ENCODE measurements around the gene CLIP2. TPM values are rescaled to one million over a fixed set of nuclear protein-coding genes. Genes with fewer than 3 reads are reported as not detected.

Gene CLIP2
- polyA plus RNA-seq, 1 donor from 2014 or later, result 25.7 TPM

DNA sequence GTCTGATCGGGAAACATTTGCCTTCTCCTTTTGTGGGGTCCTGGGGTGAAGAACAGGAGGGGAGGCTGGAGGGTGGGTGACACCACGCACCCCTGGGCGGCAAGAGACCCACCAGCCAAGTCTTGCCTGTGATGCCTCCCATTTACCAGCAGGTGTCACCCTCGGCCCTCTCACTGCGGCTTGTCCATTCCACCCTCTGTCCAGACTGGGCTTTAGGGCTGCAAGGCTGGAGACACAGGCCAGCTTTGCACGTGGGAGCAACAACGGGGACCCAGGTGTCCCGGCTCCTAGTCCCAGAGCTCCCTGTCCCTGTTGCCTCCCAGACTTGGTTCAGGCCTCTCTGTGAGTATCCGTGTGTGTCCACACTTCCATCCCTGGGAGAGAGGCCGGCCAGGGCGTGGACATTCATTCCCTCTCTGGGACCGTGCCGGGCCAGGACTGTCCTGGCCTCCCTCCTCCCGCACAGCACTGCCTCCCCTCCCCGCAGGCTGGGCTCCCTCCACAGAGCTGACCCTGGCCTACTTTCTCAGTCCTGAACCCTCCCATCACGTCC is 128.3 kb downstream of the CLIP2 start:
- H3F3A ChIP-seq (ENCODE audit: insufficient read depth, low read length, poor library complexity, severe bottlenecking), result no peaks in the 10 kb centered on the region
- H2AFZ ChIP-seq (ENCODE audit: low read depth, low read length), result no peak overlapping the region
- TF ChIP-seq TAF1 (IDR thresholded peaks at IDR 0.05; ENCODE audit: low read depth) (no peak), EP300 (conservative IDR thresholded peaks at IDR 0.05; ENCODE audit: poor library complexity, severe bottlenecking) (no peak), POLR2AphosphoS5 (IDR thresholded peaks at IDR 0.05) (peak; percentile 38), SMC3 (conservative IDR thresholded peaks at IDR 0.05; ENCODE audit: poor library complexity) (peak; percentile 97), MXI1 (conservative IDR thresholded peaks at IDR 0.05; ENCODE audit: poor library complexity, severe bottlenecking) (no peak), RAD21 (conservative IDR thresholded peaks at IDR 0.05) (peak; percentile 99)
- TF ChIP-seq, protein P1, sequence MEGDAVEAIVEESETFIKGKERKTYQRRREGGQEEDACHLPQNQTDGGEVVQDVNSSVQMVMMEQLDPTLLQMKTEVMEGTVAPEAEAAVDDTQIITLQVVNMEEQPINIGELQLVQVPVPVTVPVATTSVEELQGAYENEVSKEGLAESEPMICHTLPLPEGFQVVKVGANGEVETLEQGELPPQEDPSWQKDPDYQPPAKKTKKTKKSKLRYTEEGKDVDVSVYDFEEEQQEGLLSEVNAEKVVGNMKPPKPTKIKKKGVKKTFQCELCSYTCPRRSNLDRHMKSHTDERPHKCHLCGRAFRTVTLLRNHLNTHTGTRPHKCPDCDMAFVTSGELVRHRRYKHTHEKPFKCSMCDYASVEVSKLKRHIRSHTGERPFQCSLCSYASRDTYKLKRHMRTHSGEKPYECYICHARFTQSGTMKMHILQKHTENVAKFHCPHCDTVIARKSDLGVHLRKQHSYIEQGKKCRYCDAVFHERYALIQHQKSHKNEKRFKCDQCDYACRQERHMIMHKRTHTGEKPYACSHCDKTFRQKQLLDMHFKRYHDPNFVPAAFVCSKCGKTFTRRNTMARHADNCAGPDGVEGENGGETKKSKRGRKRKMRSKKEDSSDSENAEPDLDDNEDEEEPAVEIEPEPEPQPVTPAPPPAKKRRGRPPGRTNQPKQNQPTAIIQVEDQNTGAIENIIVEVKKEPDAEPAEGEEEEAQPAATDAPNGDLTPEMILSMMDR (IDR thresholded peaks at IDR 0.05; ENCODE audit: poor library complexity, severe bottlenecking), result peak; percentile 97
- no peaks in the 10 kb centered on the region for H3K9me2 ChIP-seq (ENCODE audit: insufficient read depth, low read length)
- no peak overlapping the region for H3K4me3 ChIP-seq (ENCODE audit: low read length)
- no peaks in the 10 kb centered on the region for H3K36me3 ChIP-seq (ENCODE audit: insufficient read depth, low read length)
- no peak overlapping the region for H3K9ac ChIP-seq (ENCODE audit: low read length)
- H3K27me3 ChIP-seq (ENCODE audit: insufficient read depth, low read depth, low read length), result no peaks in the 10 kb centered on the region
- H3K4me2 ChIP-seq (ENCODE audit: low read length), result no peak overlapping the region
- H3K27ac ChIP-seq (ENCODE audit: low read length), result no peak overlapping the region
- H4K20me1 ChIP-seq (ENCODE audit: insufficient read depth), result no peaks in the 10 kb centered on the region
- no peaks in the 10 kb centered on the region for H3K79me2 ChIP-seq (replicated peaks; ENCODE audit: insufficient read depth, low read length)
- no peaks in the 10 kb centered on the region for H3K9me3 ChIP-seq (ENCODE audit: low read length)

DNA sequence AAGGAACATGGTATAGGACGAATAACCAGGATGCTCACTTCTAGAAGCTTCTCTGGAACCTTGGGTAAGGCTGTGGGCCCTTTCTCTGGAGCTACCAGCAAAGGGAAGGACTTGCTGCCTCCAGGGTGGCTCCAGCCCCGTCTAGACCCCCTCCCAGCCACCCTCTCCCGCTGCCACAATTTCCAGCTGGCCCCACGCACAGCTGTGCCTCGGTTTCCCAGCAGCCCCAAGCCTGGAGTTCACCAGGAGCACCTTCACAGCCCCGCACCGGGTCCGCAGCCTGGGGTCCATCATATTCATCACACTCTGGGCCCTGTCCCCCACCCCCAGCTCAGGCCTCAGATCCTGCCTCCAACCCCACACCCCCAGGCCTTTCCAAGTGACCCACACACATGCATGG is 128.9 kb downstream of the CLIP2 start:
- no peak overlapping the region for H3K4me3 ChIP-seq (ENCODE audit: low read length)
- no peaks in the 10 kb centered on the region for H3K36me3 ChIP-seq (ENCODE audit: insufficient read depth, low read length)
- no peak overlapping the region for H3K9ac ChIP-seq (ENCODE audit: low read length)
- H3K27me3 ChIP-seq (ENCODE audit: insufficient read depth, low read depth, low read length), result no peaks in the 10 kb centered on the region
- H3K9me2 ChIP-seq (ENCODE audit: insufficient read depth, low read length), result no peaks in the 10 kb centered on the region
- H3K4me2 ChIP-seq (ENCODE audit: low read length), result no peak overlapping the region
- TF ChIP-seq POLR2AphosphoS5 (IDR thresholded peaks at IDR 0.05), result no peak
- no peak for TF ChIP-seq MXI1 (conservative IDR thresholded peaks at IDR 0.05; ENCODE audit: poor library complexity, severe bottlenecking)
- TF ChIP-seq, protein P2, sequence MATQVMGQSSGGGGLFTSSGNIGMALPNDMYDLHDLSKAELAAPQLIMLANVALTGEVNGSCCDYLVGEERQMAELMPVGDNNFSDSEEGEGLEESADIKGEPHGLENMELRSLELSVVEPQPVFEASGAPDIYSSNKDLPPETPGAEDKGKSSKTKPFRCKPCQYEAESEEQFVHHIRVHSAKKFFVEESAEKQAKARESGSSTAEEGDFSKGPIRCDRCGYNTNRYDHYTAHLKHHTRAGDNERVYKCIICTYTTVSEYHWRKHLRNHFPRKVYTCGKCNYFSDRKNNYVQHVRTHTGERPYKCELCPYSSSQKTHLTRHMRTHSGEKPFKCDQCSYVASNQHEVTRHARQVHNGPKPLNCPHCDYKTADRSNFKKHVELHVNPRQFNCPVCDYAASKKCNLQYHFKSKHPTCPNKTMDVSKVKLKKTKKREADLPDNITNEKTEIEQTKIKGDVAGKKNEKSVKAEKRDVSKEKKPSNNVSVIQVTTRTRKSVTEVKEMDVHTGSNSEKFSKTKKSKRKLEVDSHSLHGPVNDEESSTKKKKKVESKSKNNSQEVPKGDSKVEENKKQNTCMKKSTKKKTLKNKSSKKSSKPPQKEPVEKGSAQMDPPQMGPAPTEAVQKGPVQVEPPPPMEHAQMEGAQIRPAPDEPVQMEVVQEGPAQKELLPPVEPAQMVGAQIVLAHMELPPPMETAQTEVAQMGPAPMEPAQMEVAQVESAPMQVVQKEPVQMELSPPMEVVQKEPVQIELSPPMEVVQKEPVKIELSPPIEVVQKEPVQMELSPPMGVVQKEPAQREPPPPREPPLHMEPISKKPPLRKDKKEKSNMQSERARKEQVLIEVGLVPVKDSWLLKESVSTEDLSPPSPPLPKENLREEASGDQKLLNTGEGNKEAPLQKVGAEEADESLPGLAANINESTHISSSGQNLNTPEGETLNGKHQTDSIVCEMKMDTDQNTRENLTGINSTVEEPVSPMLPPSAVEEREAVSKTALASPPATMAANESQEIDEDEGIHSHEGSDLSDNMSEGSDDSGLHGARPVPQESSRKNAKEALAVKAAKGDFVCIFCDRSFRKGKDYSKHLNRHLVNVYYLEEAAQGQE (IDR thresholded peaks at IDR 0.05; ENCODE audit: borderline replicate concordance), result no peak
- no peak for TF ChIP-seq TAF1 (IDR thresholded peaks at IDR 0.05; ENCODE audit: low read depth)
- TF ChIP-seq EZH2 (IDR thresholded peaks at IDR 0.05; ENCODE audit: borderline replicate concordance, insufficient read depth, low read length, poor library complexity, severe bottlenecking), result no peak
- TF ChIP-seq, protein P1 (IDR thresholded peaks at IDR 0.05; ENCODE audit: poor library complexity, severe bottlenecking), result no peak
- no peak for TF ChIP-seq RAD21 (conservative IDR thresholded peaks at IDR 0.05)
- TF ChIP-seq SMC3 (conservative IDR thresholded peaks at IDR 0.05; ENCODE audit: poor library complexity), result no peak
- no peak for TF ChIP-seq EP300 (conservative IDR thresholded peaks at IDR 0.05; ENCODE audit: poor library complexity, severe bottlenecking)
- H3K27ac ChIP-seq (ENCODE audit: low read length), result no peak overlapping the region
- H3K79me2 ChIP-seq (replicated peaks; ENCODE audit: insufficient read depth, low read length), result no peaks in the 10 kb centered on the region
- H2AFZ ChIP-seq (ENCODE audit: low read depth, low read length), result no peak overlapping the region
- no peaks in the 10 kb centered on the region for H4K20me1 ChIP-seq (ENCODE audit: insufficient read depth)
- H3F3A ChIP-seq (ENCODE audit: insufficient read depth, low read length, poor library complexity, severe bottlenecking), result no peaks in the 10 kb centered on the region
- H3K9me3 ChIP-seq (ENCODE audit: low read length), result no peaks in the 10 kb centered on the region

Measured in neural cell (in vitro differentiated cells).